Lower lobe of right lung (tissue), 2 donors: Measurements from ENCODE around the gene RHCE. TPM values are rescaled to one million over a fixed set of nuclear protein-coding genes. Genes with fewer than 3 reads are reported as not detected.
"Not testable (repeated sequence)": the region's sequence is repeated elsewhere in the genome, so short reads cannot be mapped to it uniquely, and the experiment has no call there.

Source experiments
- ATAC-seq, 2 donors: fragments of 200-7000 bp; cut with Tn5 transposase; one replicate each; pipeline ENCODE4 v1.9.1; 2020 to 2022; ENCODE audit warnings: mild to moderate bottlenecking in 2 of 2, moderate library complexity in 2 of 2
- DNase-seq: peaks from one replicate; pipeline ENCODE4 v3.0.0-alpha.2; 2020
- H3K27ac ChIP-seq: fragments of 200-600 bp; one replicate; pipeline ENCODE4 v1.8.0; 2022
- H3K27me3 ChIP-seq: fragments of 200-600 bp; one replicate; pipeline ENCODE4 v1.8.0; 2022; ENCODE audit warnings: low read depth
- H3K36me3 ChIP-seq: fragments of 200-600 bp; one replicate; pipeline ENCODE4 v1.8.0; 2022; ENCODE audit warnings: mild to moderate bottlenecking
- H3K4me1 ChIP-seq: fragments of 200-600 bp; one replicate; pipeline ENCODE4 v1.8.0; 2022
- H3K4me3 ChIP-seq: fragments of 200-600 bp; one replicate; pipeline ENCODE4 v1.8.0; 2022; ENCODE audit warnings: mild to moderate bottlenecking
- H3K9me3 ChIP-seq: fragments of 200-600 bp; one replicate; pipeline ENCODE4 v1.8.0; 2022
- CTCF ChIP-seq: fragments of 200-600 bp; IDR thresholded peaks from one replicate; pipeline ENCODE4 v1.8.0; 2022; ENCODE audit warnings: antibody characterized with exemption, mild to moderate bottlenecking
- intact Hi-C: fragments of 100-400 bp; cut with DNase I; formaldehyde crosslinking; loops from one replicate; pipeline ENCODE4 v1.11.0; 2022
- total RNA-seq: library from RNA; stranded (reverse); fragmentation: NEBNext Ultra II Directional; extraction: Animal tissue kit (Norgen Biotek cat#: 25700); gene quantifications from one replicate; pipeline ENCODE4 v1.2.1, GENCODE V29; 2021
- donor health status: DM: no; HTN: yes; CAD: no; lungs with severe emphysema.

RHCE gene
- total RNA-seq, 1 donor from 2014 or later = 0.65 TPM

DNA sequence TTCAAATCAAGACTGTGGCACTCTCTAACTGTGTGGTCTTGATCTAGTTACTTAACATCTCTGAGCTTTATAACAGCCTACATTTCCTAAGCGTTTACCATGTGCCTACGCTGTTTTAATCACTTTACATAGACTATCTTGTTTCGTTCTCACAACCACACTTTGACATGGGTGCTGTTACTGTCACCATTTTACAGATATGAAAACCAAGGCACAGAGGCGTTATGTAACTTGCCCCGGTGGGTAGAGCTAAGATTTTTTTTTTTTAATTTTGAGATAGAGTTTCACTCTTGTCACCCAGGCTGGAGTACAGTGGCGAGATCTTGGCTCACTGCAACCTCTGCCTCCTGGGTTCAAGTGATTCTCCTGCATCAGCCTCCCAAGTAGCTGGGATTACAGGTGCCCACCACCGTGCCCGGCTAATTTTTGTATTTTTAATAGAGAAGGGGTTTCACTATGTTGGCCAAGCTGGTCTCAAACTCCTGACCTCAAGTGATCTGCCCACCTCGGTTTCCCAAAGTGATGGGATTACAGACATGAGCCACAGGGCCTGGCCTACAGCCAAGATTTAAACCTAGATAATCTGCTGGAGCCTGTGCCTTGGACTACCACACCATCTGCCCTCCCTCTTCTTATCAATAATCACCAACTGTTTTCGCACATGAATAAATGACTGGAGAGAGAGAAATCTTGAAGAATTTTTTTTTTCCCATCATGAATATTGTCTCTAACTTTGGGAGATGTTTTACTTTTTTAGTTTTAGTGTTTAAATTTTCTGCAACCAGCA, 10.8 kb downstream of the RHCE start:
- H3K9me3 ChIP-seq, H3K27me3 ChIP-seq, H3K36me3 ChIP-seq, intact Hi-C loops, H3K4me1 ChIP-seq, DNase-seq, H3K4me3 ChIP-seq, ATAC-seq, H3K27ac ChIP-seq: not testable (repeated sequence)

- H3K27me3 ChIP-seq, DNase-seq, H3K27ac ChIP-seq, H3K4me1 ChIP-seq, intact Hi-C loops, H3K4me3 ChIP-seq, H3K9me3 ChIP-seq, H3K36me3 ChIP-seq, ATAC-seq: not testable (repeated sequence)
These were observed 14.8 kb downstream of the RHCE start for GRCh38 chr1:25405731-25406305.

GRCh38 chr1:25402947-25403803, 17.4 kb downstream of the RHCE start:
- H3K27ac ChIP-seq, H3K9me3 ChIP-seq, intact Hi-C loops, H3K4me1 ChIP-seq, H3K4me3 ChIP-seq, H3K36me3 ChIP-seq, H3K27me3 ChIP-seq, DNase-seq: not testable (repeated sequence)
- ATAC-seq = peak; percentile 77 to 79

GRCh38 chr1:25398079-25398478, 22.5 kb downstream of the RHCE start:
- H3K27me3 ChIP-seq, H3K27ac ChIP-seq, H3K4me3 ChIP-seq, DNase-seq, H3K9me3 ChIP-seq, ATAC-seq, H3K4me1 ChIP-seq, H3K36me3 ChIP-seq, intact Hi-C loops: not testable (repeated sequence)

- H3K4me3 ChIP-seq, DNase-seq, H3K36me3 ChIP-seq, H3K9me3 ChIP-seq, H3K27me3 ChIP-seq, H3K4me1 ChIP-seq, ATAC-seq, H3K27ac ChIP-seq, intact Hi-C loops: not testable (repeated sequence)
These were observed 23.1 kb downstream of the RHCE start for GRCh38 chr1:25397549-25397948.

- no peak overlapping the region for H3K27ac ChIP-seq
- ATAC-seq (no peak), DNase-seq (no peak)
- intact Hi-C loops = no loop called here
- no peak overlapping the region for H3K4me3 ChIP-seq
- H3K36me3 ChIP-seq = no peaks in the 10 kb centered on the region
- no peak for TF ChIP-seq CTCF
- H3K27me3 ChIP-seq = no peaks in the 10 kb centered on the region
- no peaks in the 10 kb centered on the region for H3K4me1 ChIP-seq
- H3K9me3 ChIP-seq = no peaks in the 10 kb centered on the region
These were observed 27.8 kb downstream of the RHCE start for GRCh38 chr1:25392841-25393240.

GRCh38 chr1:25389721-25390120, 30.9 kb downstream of the RHCE start:
- H3K27ac ChIP-seq, ATAC-seq, H3K4me1 ChIP-seq, H3K4me3 ChIP-seq, H3K36me3 ChIP-seq, H3K27me3 ChIP-seq, DNase-seq, H3K9me3 ChIP-seq, intact Hi-C loops: not testable (repeated sequence)

GRCh38 chr1:25388691-25389090, 31.9 kb downstream of the RHCE start:
- H3K36me3 ChIP-seq, intact Hi-C loops, H3K4me3 ChIP-seq, ATAC-seq, H3K9me3 ChIP-seq, H3K27me3 ChIP-seq, H3K27ac ChIP-seq, H3K4me1 ChIP-seq, DNase-seq: not testable (repeated sequence)

GRCh38 chr1:25387096-25387495, 33.5 kb downstream of the RHCE start:
- intact Hi-C loops, H3K9me3 ChIP-seq, H3K27me3 ChIP-seq, H3K36me3 ChIP-seq, H3K4me1 ChIP-seq, H3K4me3 ChIP-seq, H3K27ac ChIP-seq, ATAC-seq, DNase-seq: not testable (repeated sequence)

DNA sequence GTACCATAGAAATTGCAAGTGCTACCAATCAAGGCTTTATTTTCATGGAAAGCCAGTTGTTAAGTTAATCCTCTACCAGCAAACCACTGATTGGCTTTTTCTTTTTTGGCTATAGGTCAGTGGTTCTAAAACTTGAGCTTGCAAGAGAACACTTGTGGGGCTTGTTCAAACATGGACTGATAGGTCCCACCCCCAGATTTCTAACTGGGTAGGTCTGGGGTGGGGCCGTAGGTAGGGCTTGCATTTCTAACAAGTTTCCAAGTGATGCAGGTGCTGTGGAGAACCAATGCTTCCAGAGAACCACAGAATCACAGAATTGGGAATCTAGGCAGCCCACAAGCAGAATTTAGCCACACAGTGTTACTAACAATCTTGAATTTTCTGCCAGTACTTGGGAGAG, 36.8 kb downstream of the RHCE start:
- H3K4me3 ChIP-seq, H3K36me3 ChIP-seq, DNase-seq, H3K27me3 ChIP-seq, intact Hi-C loops, H3K27ac ChIP-seq, H3K9me3 ChIP-seq, H3K4me1 ChIP-seq: not testable (repeated sequence)
- peak; percentile 67 to 83 for ATAC-seq

GRCh38 chr1:25383090-25383489, 37.5 kb downstream of the RHCE start:
- H3K36me3 ChIP-seq, H3K9me3 ChIP-seq, H3K4me3 ChIP-seq, H3K27me3 ChIP-seq, intact Hi-C loops, ATAC-seq, H3K27ac ChIP-seq, DNase-seq, H3K4me1 ChIP-seq: not testable (repeated sequence)

GRCh38 chr1:25382543-25382942, 38.1 kb downstream of the RHCE start:
- H3K4me3 ChIP-seq, H3K4me1 ChIP-seq, H3K36me3 ChIP-seq, H3K27ac ChIP-seq, intact Hi-C loops, ATAC-seq, DNase-seq, H3K27me3 ChIP-seq, H3K9me3 ChIP-seq: not testable (repeated sequence)
